Kidney (tissue), 14 donors: ENCODE results near the gene HP1BP3. TPM values are rescaled to one million over a fixed set of nuclear protein-coding genes. Genes with fewer than 3 reads are reported as not detected.

Experiments
- DNase-seq, 5 donors: peaks; one replicate each; pipeline ENCODE4 v3.0.0-alpha.2; 2013 to 2020
- FAIRE-seq: peaks from 2 replicates; lab custom pipeline; 2012; peaks lifted over from hg19 to GRCh38; lab: Jason Lieb, UNC
- H3K27ac ChIP-seq, 2 donors: one replicate each; pipeline ENCODE4 v1.7.0; 2013; ENCODE audit warnings: low read depth in 2 of 2, low read length in 2 of 2, inconsistent platforms in 1 of 2
- H3K27me3 ChIP-seq: one replicate; pipeline ENCODE4 v1.7.1; 2013; ENCODE audit warnings: low read length, inconsistent platforms; ENCODE audit not compliant: control insufficient read depth, insufficient read depth
- H3K36me3 ChIP-seq, 3 donors: one replicate each; pipeline versions ENCODE4 v1.7.0 to v1.7.1; 2013; ENCODE audit warnings: low read length in 3 of 3, control low read depth in 1 of 3, inconsistent platforms in 1 of 3; ENCODE audit not compliant: insufficient read depth in 3 of 3, control insufficient read depth in 2 of 3
- H3K4me1 ChIP-seq, 3 donors: one replicate each; pipeline versions ENCODE4 v1.7.0 to v1.7.1; 2013; ENCODE audit warnings: low read length in 3 of 3, inconsistent platforms in 1 of 3, low read depth in 1 of 3; ENCODE audit not compliant: control insufficient read depth in 2 of 3, insufficient read depth in 2 of 3
- H3K4me3 ChIP-seq, 3 donors: one replicate each; pipeline versions ENCODE4 v1.7.0 to v1.8.1; 2013; ENCODE audit warnings: low read length in 3 of 3, control low read depth in 1 of 3, inconsistent platforms in 1 of 3
- H3K9ac ChIP-seq, 3 donors: one replicate each; pipeline versions ENCODE4 v1.7.0 to v1.7.1; 2013; ENCODE audit warnings: low read length in 3 of 3, control low read depth in 1 of 3, inconsistent platforms in 1 of 3
- H3K9me3 ChIP-seq, 3 donors: one replicate each; pipeline versions ENCODE4 v1.7.0 to v1.7.1; 2013; ENCODE audit warnings: low read length in 3 of 3, control low read depth in 1 of 3, inconsistent platforms in 1 of 3; ENCODE audit not compliant: control insufficient read depth in 2 of 3, insufficient read depth in 1 of 3
- CTCF ChIP-seq: IDR thresholded peaks from 3 replicates; pipeline ENCODE4 v1.5.1; 2012; ENCODE audit warnings: mild to moderate bottlenecking, moderate library complexity, borderline replicate concordance; ENCODE audit not compliant: insufficient read depth; ENCODE audit errors: extremely low read depth
- intact Hi-C: fragments of 100-400 bp; cut with DNase I; formaldehyde crosslinking; loops from one replicate; pipeline ENCODE4 v1.11.1; 2022
- polyA plus RNA-seq: library from polyadenylated mRNA; stranded (reverse); fragments of 350-450 nt; fragmentation: Illumina TruSeq; extraction: RNeasy Lipid Tissue Mini Kit (QIAGEN cat#74804); gene quantifications from one replicate; pipeline ENCODE4 v1.2.3, GENCODE V29; 2014; ENCODE audit warnings: low read depth, low replicate concordance; ENCODE audit not compliant: insufficient read depth
- total RNA-seq: library from RNA; stranded (reverse); fragmentation: NEBNext Ultra II Directional; extraction: Animal tissue kit (Norgen Biotek cat#: 25700); gene quantifications from one replicate; pipeline ENCODE4 v1.2.1, GENCODE V29; 2021
- donor health status: control.
- donor health status: control.
- donor health status: control.
- donor health status: control.
- donor health status: control.
- donor health status: DM: yes; HTN: yes; CAD: no.
- donor health status: Normal renal cell carcinoma (clear cell type).

Gene HP1BP3
- total and polyA plus RNA-seq, 2 donors from 2014 or later = 52.4 to 198 TPM

DNA sequence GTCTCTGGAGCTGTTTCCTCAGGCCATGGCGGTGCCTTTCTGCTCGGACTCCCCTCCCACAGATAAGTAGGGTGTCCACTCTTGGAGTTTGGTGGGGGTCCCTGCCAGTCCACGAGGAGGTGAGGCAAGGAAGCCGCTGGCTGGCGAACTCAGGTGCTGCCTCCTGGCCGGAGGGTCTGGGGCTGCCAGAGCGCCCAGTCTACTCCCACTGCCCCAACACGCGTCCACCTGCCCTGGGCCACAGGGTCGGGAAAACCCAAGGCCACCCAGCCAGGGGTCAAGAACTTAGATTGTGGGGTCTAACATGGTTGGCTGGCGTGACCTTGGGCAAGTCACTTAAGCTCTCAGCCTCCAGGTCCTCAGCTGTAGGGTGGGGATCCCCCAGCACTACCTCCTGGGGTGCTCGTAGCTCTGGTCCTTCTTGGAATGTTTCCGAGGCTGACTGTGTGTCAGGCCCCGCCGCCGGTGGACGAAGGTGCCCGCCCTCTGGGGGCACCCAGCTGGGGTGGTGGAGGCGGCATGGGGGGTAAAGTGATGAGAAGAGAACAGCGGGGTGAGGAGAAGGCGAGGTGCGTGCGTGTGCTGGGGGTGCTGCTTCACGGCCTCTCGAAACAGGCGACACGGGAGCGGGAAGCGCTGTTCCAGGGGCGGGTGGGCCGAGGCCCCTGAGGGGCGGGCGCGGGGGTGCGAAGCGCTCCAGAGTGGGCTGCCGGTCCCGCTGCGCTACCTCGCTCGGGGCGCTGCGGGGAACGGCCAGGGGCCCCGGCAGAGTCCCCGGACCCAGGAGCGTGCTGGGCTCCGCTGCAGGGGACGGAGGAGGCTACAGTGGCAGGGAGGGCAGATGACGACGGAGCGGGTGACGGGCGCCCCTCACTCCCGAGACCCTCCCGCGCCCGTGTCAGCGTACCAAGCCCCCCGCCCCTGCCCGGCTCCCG, 55.8 kb downstream of the HP1BP3 start:
- no peak overlapping the region for H3K9ac ChIP-seq
- DNase-seq (peak in 2 of 5 donors; percentile 63 to 77), FAIRE-seq (no peak)
- H3K4me3 ChIP-seq = peak overlapping the region in 1 of 3 donors; percentile 21
- H3K27me3 ChIP-seq = peaks cover 9% of the 10 kb centered on the region
- no peak for TF ChIP-seq CTCF
- no peaks in the 10 kb centered on the region for H3K36me3 ChIP-seq
- H3K4me1 ChIP-seq = peaks cover 0 to 14% (median 14%) of the 10 kb centered on the region in 3 donors
- no peak overlapping the region for H3K27ac ChIP-seq
- intact Hi-C loops = no loop called here
- no peaks in the 10 kb centered on the region for H3K9me3 ChIP-seq

GRCh38 chr1:20730690-20731056, 56.4 kb downstream of the HP1BP3 start:
- no peak for TF ChIP-seq CTCF
- no peak overlapping the region for H3K27ac ChIP-seq
- H3K36me3 ChIP-seq = no peaks in the 10 kb centered on the region
- DNase-seq (no peak), FAIRE-seq (no peak)
- no peaks in the 10 kb centered on the region for H3K9me3 ChIP-seq
- peaks cover 9% of the 10 kb centered on the region for H3K27me3 ChIP-seq
- intact Hi-C loops = no loop called here
- H3K4me3 ChIP-seq = no peak overlapping the region
- H3K4me1 ChIP-seq = peaks cover 0 to 14% (median 14%) of the 10 kb centered on the region in 3 donors
- no peak overlapping the region for H3K9ac ChIP-seq

GRCh38 chr1:20729990-20730689, 57.0 kb downstream of the HP1BP3 start:
- no peak overlapping the region for H3K4me3 ChIP-seq
- H3K9ac ChIP-seq = no peak overlapping the region
- no peak for FAIRE-seq
- intact Hi-C loops = no loop called here
- peak in 1 of 5 donors; percentile 51 for DNase-seq
- TF ChIP-seq CTCF = no peak
- peaks cover 9% of the 10 kb centered on the region for H3K27me3 ChIP-seq
- peaks cover 0 to 14% (median 14%) of the 10 kb centered on the region in 3 donors for H3K4me1 ChIP-seq
- H3K36me3 ChIP-seq = no peaks in the 10 kb centered on the region
- no peaks in the 10 kb centered on the region for H3K9me3 ChIP-seq
- no peak overlapping the region for H3K27ac ChIP-seq
